Limb (tissue), 2 donors: ENCODE measurements around the gene NECTIN4.
A peak's percentile ranks its signal among the peaks of the same experiment; 100 is the strongest.

Experiments
- DNase-seq, 2 donors: peaks; one replicate each; pipeline ENCODE4 v3.0.0-alpha.2; 2016; ENCODE audit errors: extremely low spot score in 2 of 2

NECTIN4 gene

DNA sequence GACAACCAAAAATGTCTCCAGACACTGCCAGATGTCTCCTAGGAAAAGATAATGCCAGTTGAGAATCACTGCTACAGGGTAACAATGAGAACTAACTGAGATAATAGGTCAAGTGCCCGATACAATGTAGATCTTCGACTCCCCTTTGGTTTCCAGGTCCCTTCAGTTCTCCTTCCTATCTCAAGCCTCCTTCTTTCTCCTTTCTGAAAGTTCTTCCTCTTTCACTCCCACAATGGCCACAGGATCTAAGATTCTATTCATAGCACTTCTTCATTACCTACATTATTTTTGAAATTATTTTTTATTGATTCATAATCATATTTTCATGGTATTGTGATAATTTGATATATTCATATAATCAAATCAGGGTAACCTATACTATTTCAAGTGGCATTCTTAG lies 22.2 kb upstream of the NECTIN4 start:
- no peak for DNase-seq

DNA sequence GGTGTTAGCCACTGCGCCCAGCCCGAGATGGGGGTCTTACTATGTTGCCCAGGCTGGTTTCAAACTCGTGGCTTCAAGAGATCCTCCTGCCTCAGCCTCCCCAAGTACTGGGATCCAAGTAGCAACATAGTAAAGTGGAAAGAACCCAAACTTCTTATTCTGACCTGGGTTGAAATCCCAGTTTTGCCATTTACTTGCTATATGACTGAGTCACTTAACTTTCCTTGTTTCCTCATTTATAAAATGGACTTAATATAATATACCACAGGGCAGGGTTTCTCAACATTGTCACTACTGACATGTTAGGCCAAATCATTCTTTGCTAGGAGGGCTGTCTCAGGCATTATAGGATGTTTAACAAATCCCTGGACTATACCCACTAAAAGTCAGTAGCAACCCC lies 21.8 kb upstream of the NECTIN4 start:
- no peak for DNase-seq

DNA sequence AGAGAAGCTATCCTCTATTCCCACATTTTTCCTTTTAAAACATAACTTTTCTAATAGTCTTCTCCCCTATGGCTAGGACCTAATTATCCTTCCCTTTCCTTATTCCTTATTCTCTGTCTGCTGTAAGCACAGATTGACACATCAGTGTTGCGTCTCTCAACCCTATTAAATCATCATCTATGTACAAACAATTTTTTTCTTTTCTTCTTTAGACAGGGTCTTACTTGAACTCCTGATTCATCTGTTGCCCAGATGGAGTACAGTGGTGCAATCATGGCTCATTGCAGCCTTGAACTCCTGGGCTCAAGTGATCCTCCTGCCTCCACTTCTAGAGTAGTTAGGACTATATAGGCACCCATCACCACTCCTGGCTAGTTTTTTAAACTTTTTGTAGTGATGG lies 17.1 kb upstream of the NECTIN4 start:
- no peak for DNase-seq

DNA sequence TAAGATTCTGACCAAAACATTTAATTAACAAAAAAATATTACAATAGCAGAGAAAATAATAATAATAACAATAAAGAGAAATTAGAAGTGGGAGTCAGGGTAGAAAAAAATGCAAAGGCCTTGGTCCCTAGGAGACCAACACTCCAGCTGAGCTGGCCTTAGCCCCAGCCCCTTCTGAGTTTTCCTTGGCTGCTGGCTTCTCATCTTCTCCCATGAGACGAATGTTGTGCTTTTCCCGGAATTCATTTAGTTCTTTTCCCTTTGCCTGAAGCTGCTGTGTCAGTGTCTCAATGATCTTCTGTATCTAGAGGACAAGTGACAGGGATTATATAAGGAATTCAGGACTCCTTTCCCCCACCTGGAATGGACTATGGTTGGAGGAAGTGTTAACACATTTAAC lies 11.2 kb upstream of the NECTIN4 start:
- DNase-seq: no peak

DNA sequence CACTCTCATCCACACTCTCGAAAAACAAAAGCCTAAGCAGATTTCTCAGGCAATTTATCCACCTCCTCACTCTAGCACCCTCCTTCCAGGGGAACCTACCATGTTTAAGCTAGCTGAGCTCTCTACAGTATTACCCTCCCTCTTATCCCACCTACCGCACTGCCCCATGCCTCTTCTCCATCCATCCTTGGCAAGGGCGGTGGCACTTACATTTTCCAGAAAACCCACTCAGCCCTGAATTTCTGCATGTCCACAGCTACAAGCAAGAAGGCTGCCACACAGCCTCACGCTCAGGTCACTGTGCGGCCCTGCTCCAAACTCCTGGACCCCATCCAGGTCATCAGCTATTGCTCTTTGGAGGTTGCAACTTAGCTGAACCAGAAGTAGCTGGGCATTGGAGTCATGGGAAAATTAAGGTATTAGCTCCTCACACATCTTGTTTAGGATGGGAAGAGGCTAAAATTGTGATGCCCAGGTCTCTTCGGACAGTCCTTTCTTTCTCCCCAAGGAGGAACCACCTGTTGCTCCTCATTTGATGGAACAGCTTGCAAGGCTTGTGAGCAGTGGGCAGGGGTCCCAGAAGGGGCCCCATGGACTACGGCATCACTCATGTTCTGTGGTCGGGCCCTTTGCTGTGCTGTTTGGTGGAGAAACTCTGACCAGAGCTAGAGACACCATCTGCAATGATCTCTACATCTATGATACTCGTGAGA lies 9.9 kb upstream of the NECTIN4 start:
- no peak for DNase-seq

DNA sequence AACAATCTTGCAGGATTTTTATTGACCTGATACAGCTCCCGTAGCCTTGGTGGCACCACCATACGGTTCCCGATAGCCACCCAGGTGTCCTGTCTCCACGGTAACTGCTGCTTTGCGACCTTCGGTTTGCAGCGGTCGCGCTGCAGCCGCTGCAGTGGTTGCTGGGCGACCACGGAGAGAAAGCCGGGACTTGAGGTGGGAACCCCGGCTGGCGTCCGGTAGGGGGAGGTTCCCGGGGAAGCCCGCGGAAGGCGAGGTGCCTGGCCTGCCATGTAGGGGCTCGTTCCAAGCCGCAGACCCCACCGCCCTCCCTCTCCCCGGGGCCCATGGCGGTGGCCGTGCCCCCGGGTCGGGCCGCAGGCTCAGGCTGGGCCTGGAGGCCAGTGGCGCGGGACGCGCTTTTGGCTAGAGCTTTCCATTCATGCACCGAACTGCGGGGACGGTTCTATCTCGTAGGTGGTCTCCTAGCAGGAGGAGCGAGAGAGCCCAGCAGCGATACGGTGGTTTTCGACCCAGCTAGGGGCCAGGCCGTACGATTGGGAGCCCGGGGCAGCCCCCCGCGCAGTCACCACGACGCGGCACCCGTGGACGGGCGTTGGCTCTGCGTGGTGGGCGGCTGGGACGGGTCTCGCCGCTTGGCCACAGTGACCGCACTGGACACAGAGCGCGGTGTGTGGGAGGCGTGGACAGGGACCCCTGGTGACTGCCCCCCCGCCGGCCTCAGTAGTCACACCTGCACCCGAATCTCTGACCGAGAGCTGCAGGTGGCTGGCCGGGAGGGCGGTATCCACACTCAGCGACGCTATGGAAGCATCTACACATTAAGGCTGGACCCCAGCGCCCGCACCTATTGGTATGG lies 9.1 kb upstream of the NECTIN4 start, which contains the start of gene KLHDC9:
Gene KLHDC9 (plus strand): TSS at position 152 of the 859 bp plus-strand sequence. CDS start 175 bp downstream, at position 327.
- DNase-seq: peak; percentile 64 to 83

DNA sequence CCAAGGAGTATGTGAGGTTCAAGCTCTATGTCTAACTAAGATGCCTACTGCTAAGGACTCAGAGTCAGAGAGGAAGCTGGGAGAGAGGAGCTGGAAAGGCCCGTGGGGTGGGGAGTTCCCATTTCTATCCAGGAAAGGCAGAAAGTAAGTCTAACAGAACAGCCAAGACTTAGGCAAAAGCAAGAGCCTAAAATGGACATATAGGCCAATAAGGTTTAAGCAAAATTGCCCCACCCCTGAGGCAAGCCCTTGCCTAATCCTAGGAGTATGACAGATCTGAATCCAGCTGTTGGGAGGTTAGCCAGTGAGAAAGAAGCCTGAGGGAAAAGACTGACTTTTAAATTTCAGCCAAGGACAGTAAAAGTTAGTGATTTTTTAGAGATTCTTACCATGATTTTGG lies 7.2 kb upstream of the NECTIN4 start:
- DNase-seq: no peak

DNA sequence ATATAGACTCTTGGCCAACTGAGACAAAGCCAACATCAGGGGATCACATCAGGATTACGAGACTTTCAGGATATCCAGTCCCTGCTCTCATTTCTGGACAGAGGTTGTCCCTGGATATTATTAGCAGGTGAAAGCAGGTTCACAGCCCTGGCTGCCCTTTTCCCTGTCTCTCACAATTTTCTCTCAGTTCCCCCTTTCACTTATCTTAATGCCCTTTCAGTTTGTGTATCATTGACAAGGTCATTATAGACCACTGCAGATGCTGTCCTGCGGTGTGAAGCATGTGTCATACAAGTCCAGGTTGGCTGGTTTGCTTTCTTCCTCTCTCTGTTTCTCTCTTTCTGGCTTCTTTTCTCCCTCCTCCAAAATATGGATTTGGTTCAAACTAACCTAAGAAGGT lies 6.7 kb upstream of the NECTIN4 start:
- no peak for DNase-seq

DNA sequence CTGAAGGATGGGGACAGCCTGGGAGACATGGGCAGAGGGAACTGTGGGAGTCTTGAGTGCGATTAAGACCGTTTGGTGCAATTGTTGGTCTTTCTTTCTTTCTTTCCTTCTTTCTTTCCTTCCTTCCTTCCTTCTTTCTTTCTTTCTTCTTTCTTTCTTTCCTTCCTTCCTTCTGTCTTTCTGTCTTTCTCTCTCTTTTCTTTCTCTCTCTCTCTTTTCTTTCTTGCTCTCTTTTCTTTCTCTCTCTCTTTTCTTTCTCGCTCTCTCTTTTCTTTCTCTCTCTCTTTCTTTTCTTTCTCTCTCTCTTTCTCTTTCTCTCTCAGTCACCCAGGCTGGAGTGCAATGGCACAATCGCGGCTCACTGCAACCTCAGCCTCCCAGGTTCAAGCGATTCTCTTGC lies 5.9 kb upstream of the NECTIN4 start:
- DNase-seq: no peak

DNA sequence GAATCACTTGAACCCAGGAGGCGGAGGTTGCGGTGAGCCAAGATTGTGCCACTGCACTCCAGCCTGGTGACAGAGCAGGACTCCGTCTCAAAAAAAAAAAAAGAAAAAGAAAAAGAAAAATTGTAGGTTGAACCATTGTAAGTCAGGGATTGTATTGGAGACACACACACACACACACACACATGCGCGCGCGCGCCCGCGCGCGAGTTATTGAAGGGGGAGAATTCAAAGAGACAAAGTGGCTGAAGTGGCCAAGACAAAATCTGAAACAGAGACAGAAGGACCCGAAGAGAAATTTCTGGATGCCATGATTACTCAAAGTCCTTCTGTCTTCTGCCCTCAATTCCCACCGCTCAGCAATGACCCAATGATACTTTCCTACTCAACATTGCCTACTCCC lies 5.1 kb upstream of the NECTIN4 start:
- no peak for DNase-seq

DNA sequence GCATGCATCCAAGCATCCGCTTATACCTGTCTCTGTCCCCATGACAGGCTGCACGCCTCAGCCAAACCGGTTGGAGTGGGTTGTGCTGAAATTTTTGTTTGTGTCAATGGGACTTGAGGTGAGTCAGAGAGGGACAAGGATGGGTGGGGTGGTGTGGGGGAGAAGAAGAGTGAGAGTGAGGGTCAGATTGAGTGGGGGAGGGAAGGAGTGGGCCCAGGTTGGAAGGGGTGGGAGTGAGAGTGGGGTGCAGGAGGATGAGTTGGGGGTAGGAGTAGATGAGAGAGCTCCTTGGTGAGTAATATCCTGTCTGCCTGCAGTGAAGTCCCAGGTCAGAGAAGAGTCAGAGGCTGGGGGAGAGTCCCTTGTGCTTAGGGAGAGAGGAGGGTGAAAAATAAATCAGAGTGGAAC lies 3.3 kb upstream of the NECTIN4 start:
- no peak for DNase-seq

DNA sequence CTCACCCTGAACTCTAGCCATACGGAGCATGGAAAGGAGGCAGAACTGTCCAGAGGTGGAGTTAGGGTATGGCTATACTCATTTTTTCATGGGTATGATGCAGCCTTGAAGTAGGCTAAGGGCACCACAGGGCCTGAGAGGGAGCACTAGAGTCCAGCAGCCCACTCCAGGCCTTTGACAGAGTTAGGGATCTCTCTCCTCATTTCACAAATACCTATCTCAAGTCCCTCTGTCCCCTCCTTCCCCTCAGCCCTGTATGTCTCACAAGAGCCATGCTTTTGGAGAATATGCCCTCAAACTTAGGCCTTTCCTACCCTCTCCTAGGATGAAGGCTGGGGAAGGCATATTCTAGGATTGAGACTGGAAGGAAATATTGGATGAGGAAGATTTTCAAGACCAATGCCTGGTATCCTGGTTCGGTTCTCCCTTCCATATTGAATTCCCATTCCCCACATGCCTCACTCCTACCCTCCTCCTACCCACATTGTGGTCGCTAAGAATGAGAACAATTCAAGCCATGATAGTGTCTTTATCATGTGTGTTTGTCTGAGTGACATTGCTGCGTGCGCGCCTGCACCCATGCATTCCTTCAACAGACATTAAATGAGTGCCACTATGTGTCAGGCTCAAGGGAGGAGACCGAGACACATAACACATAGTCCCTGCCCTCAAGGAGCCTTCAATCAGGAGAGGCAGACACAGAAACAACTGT lies 2.6 kb upstream of the NECTIN4 start:
- no peak for DNase-seq

DNA sequence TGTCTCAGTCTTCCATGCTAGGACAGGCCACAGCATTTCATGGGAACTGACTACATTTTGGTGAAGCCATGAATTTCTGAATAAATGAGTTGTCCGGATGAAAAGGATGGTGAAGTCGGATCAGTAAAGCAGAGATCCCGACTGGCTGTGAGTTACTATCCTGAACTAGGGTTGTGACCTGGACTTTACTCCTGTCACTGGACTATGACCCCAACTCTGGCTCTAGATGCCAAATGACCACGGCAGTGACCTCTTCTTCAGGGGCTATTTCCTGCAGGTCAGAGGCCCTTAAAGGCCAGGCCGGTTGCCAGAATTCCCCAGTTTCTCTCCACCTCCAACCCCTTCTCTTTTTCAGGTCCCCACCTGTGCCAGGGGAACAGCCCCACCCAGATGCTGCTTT lies 1.7 kb upstream of the NECTIN4 start:
- no peak for DNase-seq

DNA sequence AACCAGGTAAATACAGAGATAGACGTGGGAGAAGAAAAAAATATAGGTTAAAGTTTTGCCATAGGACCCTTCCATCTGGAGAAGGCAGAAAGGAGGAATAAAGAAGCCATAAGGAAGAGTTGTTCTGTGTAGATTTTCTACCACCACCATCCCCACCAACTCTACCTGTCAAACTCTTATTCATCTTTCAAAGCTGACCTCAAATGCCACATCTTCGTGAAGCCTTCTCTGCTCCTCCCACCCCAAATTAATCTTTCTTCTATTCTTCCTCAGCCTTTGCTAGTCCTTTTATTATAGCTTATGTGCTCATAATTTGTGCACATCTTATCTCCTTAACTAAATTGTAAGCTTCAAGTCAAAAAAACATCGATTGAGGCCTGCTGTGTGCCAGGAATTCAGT lies 1.3 kb upstream of the NECTIN4 start:
- no peak for DNase-seq

DNA sequence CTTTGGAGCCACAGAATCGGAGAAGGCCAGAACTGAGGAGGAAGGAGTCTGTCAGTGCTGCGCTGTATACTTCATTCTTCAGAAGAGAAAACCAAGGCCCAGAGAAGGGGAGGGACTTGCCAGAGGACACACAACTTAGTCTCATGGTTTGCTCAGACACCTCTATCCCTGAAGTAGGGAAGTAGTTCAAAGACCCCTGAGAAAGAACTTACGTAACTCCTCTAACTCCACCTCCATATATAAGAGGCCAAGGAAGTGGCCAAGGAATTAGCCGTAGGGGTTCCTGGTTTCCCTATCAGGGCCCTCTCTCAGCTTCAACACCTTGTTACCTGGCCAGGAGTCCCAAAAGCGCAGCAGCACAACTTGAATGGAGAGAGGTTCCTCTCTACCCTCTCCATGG lies 580 bp upstream of the NECTIN4 start:
- DNase-seq: no peak

DNA sequence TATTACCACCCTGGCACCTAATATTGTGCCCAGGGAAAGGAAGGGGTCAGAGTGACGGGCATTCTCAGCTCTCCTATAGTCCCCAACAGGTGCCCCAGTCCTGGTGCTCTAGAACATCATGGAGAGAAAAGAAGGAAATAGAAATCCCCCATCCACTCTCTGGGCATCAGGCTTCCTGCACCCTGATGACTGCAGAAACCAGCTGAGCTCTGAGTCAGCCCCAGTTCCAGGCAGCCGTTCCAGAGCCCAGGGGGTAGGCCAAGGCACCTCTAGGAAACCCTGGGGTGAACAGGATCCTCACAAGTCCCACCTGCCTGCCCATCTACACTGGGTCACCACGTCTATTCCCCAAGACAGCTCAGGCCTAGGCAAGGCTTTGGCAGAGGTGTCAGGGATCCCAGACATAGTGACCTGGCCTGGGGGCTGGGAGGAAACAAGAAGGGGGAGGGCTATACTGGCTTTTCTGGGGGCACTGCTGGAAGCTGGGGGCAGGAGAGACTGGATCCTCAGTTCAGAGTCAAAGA lies 709 bp downstream of the NECTIN4 start:
- no peak for DNase-seq

DNA sequence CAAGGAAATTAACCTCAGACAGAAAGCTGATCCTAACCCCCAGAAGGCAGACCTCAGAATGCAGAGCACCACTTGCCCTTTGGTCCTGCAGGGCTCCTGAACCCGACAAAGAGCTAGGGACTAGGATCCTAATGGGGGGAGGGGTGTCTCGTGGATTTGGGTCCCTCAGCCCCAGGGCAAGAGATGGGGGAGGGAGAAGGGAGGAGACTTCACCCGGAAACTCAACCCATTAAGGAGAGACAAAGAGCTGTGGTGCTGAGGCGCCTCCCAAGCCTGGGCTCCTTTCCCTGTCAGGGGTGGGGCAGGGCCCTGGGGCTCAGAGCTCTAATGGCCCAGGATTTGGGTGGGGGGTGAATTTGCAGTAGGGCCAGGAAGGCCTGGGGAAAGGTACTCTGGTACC lies 2.9 kb downstream of the NECTIN4 start:
- no peak for DNase-seq

DNA sequence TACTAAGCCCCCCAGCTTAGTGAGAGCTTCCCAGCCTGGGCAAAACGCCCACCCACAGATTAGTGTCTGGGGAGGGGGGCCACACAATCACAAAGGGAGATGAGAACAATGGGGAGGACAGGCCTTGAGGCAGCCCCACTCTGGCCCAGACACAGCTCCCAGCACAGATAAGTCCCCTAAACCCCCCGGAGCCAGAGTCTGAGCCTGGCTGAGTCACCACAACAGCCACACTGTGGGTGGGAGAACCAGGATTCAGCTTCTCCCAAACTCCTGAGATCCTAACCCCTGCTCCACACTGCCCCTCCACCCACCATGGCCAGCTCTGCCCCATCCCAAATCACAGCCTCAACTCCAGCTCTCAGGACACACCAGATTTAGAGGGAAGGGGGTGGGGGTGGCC lies 4.2 kb downstream of the NECTIN4 start:
- no peak for DNase-seq

DNA sequence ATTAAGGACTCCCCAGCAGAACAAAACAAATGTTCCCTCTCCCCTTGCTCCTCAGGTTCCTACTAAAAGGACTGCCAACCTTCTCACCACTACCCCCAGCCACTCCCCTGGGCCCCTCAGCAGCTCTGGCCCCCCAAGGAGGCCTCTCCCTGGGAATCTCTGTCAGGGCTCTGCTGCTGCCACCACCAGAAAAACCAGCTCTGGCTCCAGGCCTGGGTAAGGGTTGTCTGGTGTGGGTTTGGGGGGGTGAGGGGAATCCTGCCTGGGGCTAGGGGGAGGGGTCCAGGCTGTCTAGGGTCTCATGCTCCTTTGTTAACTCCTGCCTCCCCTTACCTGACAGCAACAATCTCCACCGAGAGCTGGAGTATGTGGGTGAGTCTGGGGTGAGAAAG lies 4.8 kb downstream of the NECTIN4 start:
- DNase-seq: no peak

DNA sequence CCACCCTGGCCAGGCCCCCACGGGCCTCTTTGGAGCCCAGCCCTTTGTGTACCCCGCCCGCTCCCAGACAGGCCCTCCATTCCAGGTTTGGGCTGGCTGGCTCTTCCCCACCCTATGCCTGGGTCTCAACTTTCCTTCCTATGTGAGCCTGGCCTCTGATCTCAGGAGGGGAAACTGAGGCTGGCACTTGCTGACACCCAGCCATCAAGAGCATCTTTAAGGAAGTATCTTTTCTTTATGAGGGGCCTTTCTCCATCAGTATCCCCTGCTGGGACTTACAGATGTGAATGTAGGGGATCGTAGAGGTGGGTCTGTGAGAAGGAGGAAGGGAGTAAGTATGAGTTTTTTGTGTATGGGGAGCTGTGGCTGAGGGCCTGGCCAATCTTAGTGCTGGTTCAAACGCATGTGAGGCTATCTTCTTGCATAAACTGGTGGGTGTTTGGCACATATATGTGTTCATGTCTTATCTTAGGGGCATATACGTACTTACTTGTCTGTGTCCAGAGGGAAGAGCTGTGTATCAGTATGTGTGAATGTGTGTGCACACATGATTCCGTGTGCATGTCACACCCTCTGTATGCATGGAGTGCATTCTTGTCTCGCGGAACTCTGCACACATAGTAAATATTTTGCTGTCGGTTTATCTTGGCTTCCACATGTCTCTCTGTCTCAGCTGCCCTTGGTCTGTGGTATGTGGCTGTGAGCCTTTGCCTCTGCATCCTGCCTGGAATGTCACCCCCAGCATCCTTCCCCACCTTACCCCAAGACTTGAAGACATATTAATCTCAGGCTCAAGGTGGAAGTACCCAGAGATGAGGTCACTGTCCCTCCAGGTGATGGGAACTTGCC lies 5.4 kb downstream of the NECTIN4 start:
- DNase-seq: no peak
